IPS-15b (cell line): ENCODE measurements around the gene ABCF2.

ENCODE experiments used
- H3K27me3 ChIP-seq: one replicate; pipeline ENCODE4 v1.6.1; 2013; ENCODE audit warnings: low read length; ENCODE audit not compliant: control insufficient read depth, insufficient read depth
- H3K36me3 ChIP-seq: one replicate; pipeline ENCODE4 v1.6.1; 2013; ENCODE audit warnings: low read length; ENCODE audit not compliant: control insufficient read depth, insufficient read depth
- H3K4me1 ChIP-seq: one replicate; pipeline ENCODE4 v1.6.1; 2013; ENCODE audit warnings: mild to moderate bottlenecking, low read length; ENCODE audit not compliant: control insufficient read depth, insufficient read depth
- H3K4me3 ChIP-seq: one replicate; pipeline ENCODE4 v1.5.1; 2013; ENCODE audit warnings: low read depth, low read length
- H3K9ac ChIP-seq: one replicate; pipeline ENCODE4 v1.6.1; 2013; ENCODE audit warnings: low read depth, mild to moderate bottlenecking, low read length
- H3K9me3 ChIP-seq: one replicate; pipeline ENCODE4 v1.6.1; 2013; ENCODE audit warnings: mild to moderate bottlenecking, low read length; ENCODE audit not compliant: control insufficient read depth, insufficient read depth

ABCF2 gene

GRCh38 chr7:151238190-151238810, 11.3 kb upstream of the ABCF2 start:
- H3K27me3 ChIP-seq = peaks cover 4% of the 10 kb centered on the region
- H3K9me3 ChIP-seq = no peaks in the 10 kb centered on the region
- no peak overlapping the region for H3K4me3 ChIP-seq
- H3K36me3 ChIP-seq = peaks cover 22% of the 10 kb centered on the region
- H3K9ac ChIP-seq = no peak overlapping the region
- H3K4me1 ChIP-seq = peaks cover 6% of the 10 kb centered on the region

GRCh38 chr7:151237244-151238189, 10.5 kb upstream of the ABCF2 start:
- no peaks in the 10 kb centered on the region for H3K9me3 ChIP-seq
- peaks cover 22% of the 10 kb centered on the region for H3K36me3 ChIP-seq
- H3K4me1 ChIP-seq = peaks cover 3% of the 10 kb centered on the region
- no peaks in the 10 kb centered on the region for H3K27me3 ChIP-seq
- no peak overlapping the region for H3K9ac ChIP-seq
- H3K4me3 ChIP-seq = no peak overlapping the region

GRCh38 chr7:151236406-151236805, 9.4 kb upstream of the ABCF2 start:
- Histone ChIP-seq H3K9me3 (no peaks in the 10 kb centered on the region), H3K27me3 (no peaks in the 10 kb centered on the region), H3K4me3 (no peak overlapping the region), H3K9ac (no peak overlapping the region), H3K36me3 (peaks cover 22% of the 10 kb centered on the region), H3K4me1 (peaks cover 3% of the 10 kb centered on the region)

GRCh38 chr7:151235091-151235787, 8.2 kb upstream of the ABCF2 start:
- Histone ChIP-seq H3K4me3 (no peak overlapping the region), H3K9me3 (no peaks in the 10 kb centered on the region), H3K27me3 (no peaks in the 10 kb centered on the region), H3K4me1 (peaks cover 3% of the 10 kb centered on the region), H3K9ac (no peak overlapping the region), H3K36me3 (peaks cover 22% of the 10 kb centered on the region)

GRCh38 chr7:151233804-151234203, 6.8 kb upstream of the ABCF2 start:
- Histone ChIP-seq H3K36me3 (peaks cover 22% of the 10 kb centered on the region), H3K9ac (peak overlapping the region; percentile 85), H3K4me3 (peak overlapping the region; percentile 79), H3K9me3 (no peaks in the 10 kb centered on the region), H3K4me1 (peaks cover 3% of the 10 kb centered on the region), H3K27me3 (no peaks in the 10 kb centered on the region)

- Histone ChIP-seq H3K36me3 (peaks cover 22% of the 10 kb centered on the region), H3K27me3 (no peaks in the 10 kb centered on the region), H3K4me1 (peaks cover 3% of the 10 kb centered on the region), H3K4me3 (peak overlapping the region; percentile 79), H3K9ac (peak overlapping the region; percentile 85), H3K9me3 (no peaks in the 10 kb centered on the region)
These were observed 6.1 kb upstream of the ABCF2 start for GRCh38 chr7:151232917-151233701.

- H3K4me3 ChIP-seq = peak within 1 kb of the TSS; percentile 79
- peaks cover 17% of the 10 kb centered on the region for H3K36me3 ChIP-seq
- H3K4me1 ChIP-seq = peaks cover 5% of the 10 kb centered on the region
- H3K9ac ChIP-seq = peak within 1 kb of the TSS; percentile 85
- no peaks in the 10 kb centered on the region for H3K27me3 ChIP-seq
- no peaks in the 10 kb centered on the region for H3K9me3 ChIP-seq
These were observed 5.3 kb upstream of the ABCF2 start, which contains the start of gene CHPF2 for GRCh38 chr7:151232091-151232916. CHPF2 (plus strand) TSS chr7:151232483; CDS start chr7:151234012, 1,529 bp downstream.

GRCh38 chr7:151231080-151231479, 4.1 kb upstream of the ABCF2 start:
- no peak overlapping the region for H3K9ac ChIP-seq
- H3K4me3 ChIP-seq = no peak overlapping the region
- H3K4me1 ChIP-seq = peaks cover 6% of the 10 kb centered on the region

GRCh38 chr7:151229249-151229648, 2.2 kb upstream of the ABCF2 start:
- H3K9ac ChIP-seq = no peak overlapping the region
- H3K4me3 ChIP-seq = no peak overlapping the region
- H3K9me3 ChIP-seq = no peaks in the 10 kb centered on the region

More at GRCh38 chr7:151231080-151231479, 4.1 kb upstream of the ABCF2 start:
- H3K27me3 ChIP-seq = no peaks in the 10 kb centered on the region
- H3K9me3 ChIP-seq = no peaks in the 10 kb centered on the region
- peaks cover 11% of the 10 kb centered on the region for H3K36me3 ChIP-seq

GRCh38 chr7:151228024-151228866, 1.2 kb upstream of the ABCF2 start:
- H3K9me3 ChIP-seq = no peaks in the 10 kb centered on the region
- H3K4me3 ChIP-seq = peak overlapping the region; percentile 84
- H3K9ac ChIP-seq = peak overlapping the region; percentile 79
- H3K27me3 ChIP-seq = no peaks in the 10 kb centered on the region
- peaks cover 6% of the 10 kb centered on the region for H3K4me1 ChIP-seq
- H3K36me3 ChIP-seq = peaks cover 14% of the 10 kb centered on the region

More at GRCh38 chr7:151229249-151229648, 2.2 kb upstream of the ABCF2 start:
- Histone ChIP-seq H3K27me3 (no peaks in the 10 kb centered on the region), H3K4me1 (peaks cover 9% of the 10 kb centered on the region), H3K36me3 (peaks cover 5% of the 10 kb centered on the region)
